BLaER1 treated with 17β-estradiol and CSF1 and Interleukin-3, amounts not matched to agents 10 nM and 100 nM (cell line): ENCODE results near the gene GMEB2.
A peak's percentile ranks its signal among the peaks of the same experiment; 100 is the strongest.

Source experiments
- H3K27ac ChIP-seq, 11 experiments: shearing (Covaris generic); formaldehyde crosslinking; 2 replicates each; pipeline ENCODE4 v1.8.1; 2022
- H3K27me3 ChIP-seq, 11 experiments: shearing (Covaris generic); formaldehyde crosslinking; 2 replicates each; pipeline ENCODE4 v1.8.1; 2022
- H3K36me3 ChIP-seq, 11 experiments: shearing (Covaris generic); formaldehyde crosslinking; 2 replicates each; pipeline ENCODE4 v1.8.1; 2022
- H3K4me1 ChIP-seq, 10 experiments: shearing (Covaris generic); formaldehyde crosslinking; 2 replicates each; pipeline ENCODE4 v1.8.1; 2022
- H3K4me2 ChIP-seq, 11 experiments: shearing (Covaris generic); formaldehyde crosslinking; 2 replicates each; pipeline ENCODE4 v1.8.1; 2022
- H3K4me3 ChIP-seq, 10 experiments: shearing (Covaris generic); formaldehyde crosslinking; 2 replicates each; pipeline ENCODE4 v1.8.1; 2022
- H3K9ac ChIP-seq, 11 experiments: shearing (Covaris generic); formaldehyde crosslinking; 2 replicates each; pipeline ENCODE4 v1.8.1; 2022
- H3K9me3 ChIP-seq, 11 experiments: shearing (Covaris generic); formaldehyde crosslinking; replicated peaks in 1 of 11; 2 replicates each; pipeline ENCODE4 v1.8.1; 2022
- H4K20me1 ChIP-seq, 11 experiments: shearing (Covaris generic); formaldehyde crosslinking; 2 replicates each; pipeline ENCODE4 v1.8.1; 2022
- Cebpa-rat ChIP-seq, 11 experiments: shearing (Covaris generic); IDR thresholded peaks; 2 replicates each; pipeline ENCODE4 v1.8.1; 2022

Gene GMEB2

DNA sequence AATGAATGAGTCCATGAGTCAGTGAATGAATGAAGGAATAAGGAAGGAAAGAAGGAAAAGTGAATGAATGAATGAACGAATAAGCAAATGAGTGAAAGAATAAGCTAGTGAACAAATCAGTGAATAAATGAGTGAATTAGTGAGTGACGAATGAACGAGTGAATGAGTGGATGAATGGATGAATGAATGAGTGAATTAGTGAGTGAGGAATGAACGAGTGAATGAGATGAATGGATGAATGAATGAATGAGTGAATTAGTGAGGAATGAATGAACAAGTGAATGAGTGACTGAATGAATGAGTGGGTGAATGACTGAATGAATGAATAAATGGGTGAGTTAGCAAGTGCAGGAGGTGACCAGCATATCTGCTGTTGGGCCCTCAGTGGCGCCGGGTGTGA, 83.2 kb downstream of the GMEB2 start:
- Histone ChIP-seq H3K4me3 (no peak overlapping the region), H3K4me2 (no peak overlapping the region), H3K36me3 (no peaks in the 10 kb centered on the region), H3K9me3 (no peaks in the 10 kb centered on the region), H4K20me1 (peaks cover 0 to 92% (median 40%) of the 10 kb centered on the region in 11 experiments; a peak in 16 of 22 replicates), H3K27ac (no peak overlapping the region), H3K9ac (no peak overlapping the region), H3K4me1 (peaks cover 0 to 52% (median 44%) of the 10 kb centered on the region in 10 experiments; a peak in 16 of 20 replicates), H3K27me3 (peaks cover 52 to 87% (median 71%) of the 10 kb centered on the region in 11 experiments)
- no peak for TF ChIP-seq Cebpa-rat (IDR thresholded peaks at IDR 0.05)

DNA sequence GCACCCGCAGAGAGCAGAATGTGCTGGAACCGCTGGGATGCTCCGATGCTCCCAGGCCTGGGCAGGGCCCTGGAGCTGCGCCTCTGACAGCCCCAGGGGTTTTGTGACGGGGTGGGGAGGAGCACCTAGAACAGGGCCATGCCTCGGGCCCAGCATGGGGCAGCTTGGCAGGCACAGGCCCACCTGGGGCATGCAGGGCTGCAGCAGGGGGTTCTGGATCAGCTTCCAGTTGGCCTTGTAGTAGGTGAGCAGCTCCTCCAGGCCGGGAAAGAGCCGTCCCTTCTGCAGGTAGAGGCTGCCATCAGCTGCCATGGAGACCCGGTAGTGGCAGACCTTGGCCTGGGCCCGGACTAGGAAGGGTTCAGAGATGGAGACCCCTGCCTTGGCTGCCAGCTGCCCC, 83.8 kb downstream of the GMEB2 start:
- Histone ChIP-seq H3K27me3 (peaks cover 46 to 82% (median 65%) of the 10 kb centered on the region in 11 experiments), H3K27ac (no peak overlapping the region), H3K4me2 (peak overlapping the region in 8 of 11 experiments; percentile 13 to 54 (median 38); a peak in 10 of 22 replicates)

DNA sequence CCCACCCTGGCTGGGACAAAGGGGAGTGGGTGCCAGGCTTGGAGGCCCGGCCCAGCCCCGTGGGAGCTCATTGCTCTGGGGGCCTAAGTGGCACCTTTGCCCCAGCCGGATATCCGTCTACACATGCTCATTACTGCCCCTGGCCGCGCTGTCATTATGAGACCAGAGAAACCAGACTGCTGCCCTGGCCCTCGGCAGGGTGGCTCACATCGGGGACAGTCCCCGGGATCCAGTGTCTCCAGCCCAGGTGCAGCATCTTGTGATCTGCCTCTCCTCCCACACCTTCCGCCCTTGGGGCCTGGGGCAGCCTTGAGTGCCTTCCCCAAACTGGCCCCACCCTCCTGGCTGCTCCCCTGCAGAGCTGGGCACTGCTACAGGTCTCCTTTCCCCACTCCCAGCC, 84.2 kb downstream of the GMEB2 start:
- peaks cover 0 to 51% (median 42%) of the 10 kb centered on the region in 10 experiments; a peak in 16 of 20 replicates for H3K4me1 ChIP-seq
- no peaks in the 10 kb centered on the region for H3K9me3 ChIP-seq
- H3K27me3 ChIP-seq, result peaks cover 42 to 78% (median 61%) of the 10 kb centered on the region in 11 experiments
- no peak overlapping the region for H3K4me3 ChIP-seq
- H3K27ac ChIP-seq, result no peak overlapping the region
- no peak for TF ChIP-seq Cebpa-rat (IDR thresholded peaks at IDR 0.05)
- H3K36me3 ChIP-seq, result no peaks in the 10 kb centered on the region
- peaks cover 0 to 82% (median 31%) of the 10 kb centered on the region in 11 experiments; a peak in 15 of 22 replicates for H4K20me1 ChIP-seq
- H3K4me2 ChIP-seq, result peak overlapping the region in 8 of 11 experiments; percentile 13 to 54 (median 38); a peak in 10 of 22 replicates
- H3K9ac ChIP-seq, result no peak overlapping the region

More for the DNA sequence above, 83.8 kb downstream of the GMEB2 start:
- H3K36me3 ChIP-seq, result no peaks in the 10 kb centered on the region
- no peak overlapping the region for H3K9ac ChIP-seq
- H3K4me1 ChIP-seq, result peaks cover 0 to 50% (median 42%) of the 10 kb centered on the region in 10 experiments; a peak in 16 of 20 replicates
- no peak for TF ChIP-seq Cebpa-rat (IDR thresholded peaks at IDR 0.05)
- no peaks in the 10 kb centered on the region for H3K9me3 ChIP-seq
- no peak overlapping the region for H3K4me3 ChIP-seq
- H4K20me1 ChIP-seq, result peaks cover 0 to 86% (median 35%) of the 10 kb centered on the region in 11 experiments; a peak in 16 of 22 replicates

DNA sequence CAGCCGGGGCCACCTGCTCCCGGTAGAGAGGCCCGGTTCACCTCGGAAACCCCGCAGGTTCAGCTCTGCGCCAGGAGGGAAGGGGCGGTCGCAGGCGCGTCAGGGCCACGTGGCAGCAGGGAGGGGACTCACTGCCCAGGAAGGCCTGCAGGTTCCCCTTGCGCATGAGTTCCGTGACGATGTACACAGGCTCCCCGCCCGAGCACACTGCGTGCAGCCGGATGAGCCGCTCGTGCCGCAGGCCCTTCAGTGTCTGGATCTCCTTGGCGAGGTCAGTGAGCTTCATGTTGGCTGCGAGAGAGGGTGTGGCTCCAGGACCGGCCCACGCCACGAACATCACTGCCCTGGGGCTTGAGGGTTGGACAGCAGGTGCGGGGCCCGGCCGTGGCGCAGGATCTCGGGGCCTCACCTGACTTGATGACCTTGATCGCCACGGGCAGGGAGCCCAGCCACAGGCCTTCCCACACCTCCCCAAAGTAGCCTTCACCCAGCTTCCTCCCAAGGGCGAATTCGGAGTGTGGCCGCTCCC, 84.8 kb downstream of the GMEB2 start:
- Histone ChIP-seq H3K27me3 (peaks cover 36 to 72% (median 55%) of the 10 kb centered on the region in 11 experiments), H3K4me1 (peaks cover 3 to 57% (median 48%) of the 10 kb centered on the region in 10 experiments; a peak in 19 of 20 replicates), H3K9ac (no peak overlapping the region), H3K4me2 (peak overlapping the region in 4 of 11 experiments; percentile 29 to 54 (median 54); a peak in 2 of 22 replicates), H3K36me3 (no peaks in the 10 kb centered on the region), H3K9me3 (no peaks in the 10 kb centered on the region), H4K20me1 (peaks cover 0 to 77% (median 27%) of the 10 kb centered on the region in 11 experiments; a peak in 15 of 22 replicates), H3K4me3 (no peak overlapping the region), H3K27ac (no peak overlapping the region)
- TF ChIP-seq Cebpa-rat (IDR thresholded peaks at IDR 0.05), result no peak

DNA sequence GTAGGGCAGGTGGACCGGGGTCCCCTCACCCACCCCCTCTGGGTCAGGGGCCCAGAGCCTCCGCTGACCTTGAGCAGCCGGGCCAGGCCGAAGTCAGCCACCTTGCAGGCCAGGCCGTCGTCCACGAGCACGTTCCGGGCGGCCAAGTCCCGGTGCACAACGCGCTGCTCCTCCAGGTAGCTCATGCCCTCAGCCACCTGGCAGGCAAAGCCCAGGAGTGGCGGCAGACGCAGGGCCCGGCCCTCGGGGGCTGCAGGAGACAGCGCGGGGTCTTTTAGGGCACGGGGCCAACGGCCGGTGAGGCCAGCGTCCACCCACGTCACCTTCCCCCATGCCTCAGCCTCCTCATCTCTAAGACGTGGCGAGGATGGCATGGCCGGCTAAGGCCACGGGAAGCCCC, 85.5 kb downstream of the GMEB2 start:
- Histone ChIP-seq H4K20me1 (peaks cover 0 to 70% (median 26%) of the 10 kb centered on the region in 11 experiments; a peak in 13 of 22 replicates), H3K4me2 (peak overlapping the region in 1 of 11 experiments; percentile 50; a peak in 1 of 22 replicates), H3K27me3 (peaks cover 29 to 64% (median 48%) of the 10 kb centered on the region in 11 experiments), H3K36me3 (no peaks in the 10 kb centered on the region), H3K4me3 (no peak overlapping the region), H3K9ac (no peak overlapping the region), H3K9me3 (no peaks in the 10 kb centered on the region), H3K27ac (no peak overlapping the region), H3K4me1 (peaks cover 10 to 64% (median 55%) of the 10 kb centered on the region in 10 experiments)
- TF ChIP-seq Cebpa-rat (IDR thresholded peaks at IDR 0.05), result no peak

DNA sequence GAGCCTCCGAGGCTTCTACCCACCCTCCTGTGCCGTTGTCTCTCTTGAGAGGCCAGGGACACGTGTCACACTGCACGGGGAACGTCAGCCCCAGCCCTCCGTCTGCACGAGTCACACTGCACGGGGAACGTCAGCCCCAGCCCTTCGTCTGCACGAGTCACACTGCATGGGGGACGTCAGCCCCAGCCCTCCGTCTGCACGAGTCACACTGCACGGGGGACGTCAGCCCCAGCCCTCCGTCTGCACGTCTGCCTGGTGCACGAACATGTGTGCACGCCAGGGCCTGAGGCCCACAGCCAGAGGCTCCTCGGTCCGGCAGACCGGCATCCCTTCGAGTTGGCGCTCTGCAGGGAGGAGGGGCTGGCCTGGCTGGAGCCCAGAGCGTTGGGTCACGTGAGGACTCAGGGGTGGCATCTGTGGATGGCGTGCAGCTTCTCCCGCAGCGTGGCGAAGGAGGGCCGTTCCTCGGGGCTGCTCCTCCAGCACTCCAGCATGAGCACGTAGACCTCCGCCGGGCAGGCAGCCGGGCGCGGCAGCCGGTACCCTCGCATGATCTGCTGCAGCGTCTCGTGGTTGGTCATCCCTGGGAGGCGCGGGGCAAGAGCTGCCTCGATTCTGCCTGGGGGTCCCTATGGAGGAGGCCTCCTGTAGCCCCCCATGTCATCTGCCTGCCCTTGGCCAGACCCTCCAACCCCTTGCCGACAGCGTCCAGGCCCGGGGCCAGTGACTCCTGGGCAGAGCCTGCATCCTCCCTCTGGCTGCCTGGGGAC, 86.3 kb downstream of the GMEB2 start:
- no peaks in the 10 kb centered on the region for H3K36me3 ChIP-seq
- peak overlapping the region in 9 of 11 experiments; percentile 12 to 50 (median 47); a peak in 11 of 22 replicates for H3K4me2 ChIP-seq
- H4K20me1 ChIP-seq, result peaks cover 0 to 62% (median 21%) of the 10 kb centered on the region in 11 experiments; a peak in 13 of 22 replicates
- H3K4me1 ChIP-seq, result peaks cover 13 to 64% (median 55%) of the 10 kb centered on the region in 10 experiments
- TF ChIP-seq Cebpa-rat (IDR thresholded peaks at IDR 0.05), result no peak
- H3K9me3 ChIP-seq, result no peaks in the 10 kb centered on the region
- no peak overlapping the region for H3K4me3 ChIP-seq
- H3K9ac ChIP-seq, result no peak overlapping the region
- H3K27ac ChIP-seq, result no peak overlapping the region
- peaks cover 21 to 57% (median 40%) of the 10 kb centered on the region in 11 experiments for H3K27me3 ChIP-seq

DNA sequence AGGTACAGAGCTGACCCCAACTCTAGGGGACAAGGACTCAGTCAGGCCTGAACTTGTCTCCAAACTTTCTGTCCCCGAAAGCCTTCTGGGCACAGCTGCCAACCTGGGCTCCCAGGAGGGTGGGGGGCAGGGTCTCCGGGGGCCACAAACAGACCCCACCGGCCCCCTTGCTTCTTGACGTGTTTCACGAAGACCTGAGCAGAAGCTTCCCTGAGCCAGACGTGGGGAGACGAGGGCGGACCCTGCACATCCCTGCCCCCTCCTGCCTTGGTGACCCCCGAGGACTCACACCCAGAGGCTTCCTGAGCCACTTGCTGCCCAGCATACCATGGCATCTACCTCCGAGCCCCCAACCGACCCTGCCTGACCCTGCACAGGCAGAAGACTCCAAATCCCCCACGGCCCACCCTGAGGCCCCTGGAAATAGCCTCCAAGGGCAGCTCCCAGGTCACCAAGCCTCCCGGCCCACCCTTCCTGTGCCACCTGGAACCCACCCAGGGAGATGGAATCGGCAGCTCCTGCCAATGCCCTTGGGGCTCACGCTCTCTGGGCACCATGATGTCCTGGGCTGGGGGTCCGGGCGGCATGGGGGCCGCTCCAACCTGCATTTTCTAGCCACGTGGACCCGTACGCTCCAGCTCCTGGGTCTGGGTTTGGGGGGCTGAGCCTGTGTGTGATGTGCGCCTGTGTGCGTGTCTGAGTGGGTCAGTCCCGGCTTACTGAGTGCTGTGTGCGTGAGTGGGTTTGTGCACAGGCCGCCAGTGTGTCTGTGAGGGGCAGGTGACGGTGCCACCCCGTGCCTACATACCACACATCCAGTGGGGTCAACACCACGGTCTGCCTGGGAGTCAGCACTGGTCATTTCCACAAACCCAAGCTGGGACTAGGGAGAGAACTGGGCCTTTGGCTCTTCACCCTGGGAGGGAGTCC, 87.2 kb downstream of the GMEB2 start:
- peaks cover 13 to 65% (median 59%) of the 10 kb centered on the region in 10 experiments for H3K4me1 ChIP-seq
- H3K27ac ChIP-seq, result no peak overlapping the region
- peaks cover 0 to 59% (median 14%) of the 10 kb centered on the region in 11 experiments; a peak in 12 of 22 replicates for H4K20me1 ChIP-seq
- no peak for TF ChIP-seq Cebpa-rat (IDR thresholded peaks at IDR 0.05)
- peak overlapping the region in 9 of 11 experiments; percentile 15 to 50 (median 47); a peak in 14 of 22 replicates for H3K4me2 ChIP-seq
- no peaks in the 10 kb centered on the region for H3K9me3 ChIP-seq
- no peaks in the 10 kb centered on the region for H3K36me3 ChIP-seq
- H3K27me3 ChIP-seq, result peaks cover 19 to 56% (median 38%) of the 10 kb centered on the region in 11 experiments
- H3K4me3 ChIP-seq, result no peak overlapping the region
- 0 out of 22 replicates have a peak overlapping the region, but pooled peaks of 1 of the 11 experiments have one; percentile 4 for H3K9ac ChIP-seq

DNA sequence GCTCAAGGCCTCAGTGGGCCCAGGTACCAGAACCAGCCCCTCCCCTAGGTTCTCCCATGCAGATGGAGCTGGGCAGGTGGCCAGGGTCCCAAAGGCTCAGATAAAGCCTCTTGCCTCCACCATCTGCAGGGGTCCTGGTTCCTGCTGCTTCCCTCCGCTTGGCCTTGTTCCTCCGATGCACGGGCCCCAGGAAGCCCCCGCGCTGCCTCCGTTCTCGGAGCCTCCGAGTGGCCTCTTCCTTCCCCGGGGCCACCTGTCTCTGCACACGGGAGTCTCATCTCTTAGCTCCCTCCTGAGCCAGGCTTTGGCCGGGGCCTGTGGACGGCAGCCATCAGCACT, 87.8 kb downstream of the GMEB2 start:
- H3K27ac ChIP-seq, result no peak overlapping the region
- H3K36me3 ChIP-seq, result no peaks in the 10 kb centered on the region
- peak overlapping the region in 9 of 11 experiments; percentile 14 to 50 (median 47); a peak in 13 of 22 replicates for H3K4me2 ChIP-seq
- H4K20me1 ChIP-seq, result peaks cover 0 to 59% (median 9%) of the 10 kb centered on the region in 11 experiments; a peak in 10 of 22 replicates
- H3K9ac ChIP-seq, result 0 out of 22 replicates have a peak overlapping the region, but pooled peaks of 1 of the 11 experiments have one; percentile 4
- peaks cover 16 to 56% (median 38%) of the 10 kb centered on the region in 11 experiments; a peak in 21 of 22 replicates for H3K27me3 ChIP-seq
- H3K4me1 ChIP-seq, result peaks cover 13 to 72% (median 66%) of the 10 kb centered on the region in 10 experiments
- no peaks in the 10 kb centered on the region for H3K9me3 ChIP-seq
- TF ChIP-seq Cebpa-rat (IDR thresholded peaks at IDR 0.05), result no peak
- no peak overlapping the region for H3K4me3 ChIP-seq
